Gastroesophageal sphincter (tissue), 4 donors: Measurements from ENCODE around the gene FHAD1. TPM values are rescaled to one million over a fixed set of nuclear protein-coding genes. Genes with fewer than 3 reads are reported as not detected.

ENCODE experiments used
- ATAC-seq: fragments of 150-250 bp; one replicate; pipeline ENCODE4 v1.9.1; 2016; ENCODE audit warnings: mild to moderate bottlenecking, moderate library complexity
- H3K27ac ChIP-seq, 4 donors: fragments of 200-600 bp; sonication (generic) in 3 of 4; 1 replicate in 3 of 4; 2 replicates in 1 of 4; pipeline ENCODE4 v1.5.1; 2016 to 2019
- H3K27me3 ChIP-seq: fragments of 200-600 bp; sonication (generic); one replicate; pipeline ENCODE4 v1.5.1; 2019
- H3K36me3 ChIP-seq, 2 donors: fragments of 200-600 bp; sonication (generic); one replicate each; pipeline ENCODE4 v1.5.1; 2019; ENCODE audit warnings: control low read depth in 1 of 2
- H3K4me1 ChIP-seq, 3 donors: fragments of 200-600 bp; sonication (generic); 1 replicate in 2 of 3; 2 replicates in 1 of 3; pipeline ENCODE4 v1.5.1; 2016 to 2019; ENCODE audit warnings: control low read depth in 2 of 3
- H3K4me3 ChIP-seq, 2 donors: fragments of 200-600 bp; sonication (generic); one replicate each; pipeline ENCODE4 v1.5.1; 2019; ENCODE audit warnings: mild to moderate bottlenecking in 1 of 2, moderate library complexity in 1 of 2
- H3K9me3 ChIP-seq, 3 donors: fragments of 200-600 bp; sonication (generic); one replicate each; pipeline ENCODE4 v1.5.1; 2017 to 2019; ENCODE audit warnings: control low read depth in 2 of 3
- EP300 ChIP-seq: sonication (generic); formaldehyde crosslinking; IDR thresholded peaks from one replicate; pipeline ENCODE4 v1.6.1; 2017; ENCODE audit warnings: antibody characterized with exemption, mild to moderate bottlenecking
- POLR2A ChIP-seq, 2 donors: fragments of 450-650 bp; IDR thresholded peaks; one replicate each; pipeline ENCODE4 v1.6.1; 2017; ENCODE audit warnings: antibody characterized with exemption in 2 of 2, mild to moderate bottlenecking in 2 of 2, moderate library complexity in 1 of 2
- POLR2AphosphoS5 ChIP-seq: sonication (generic); formaldehyde crosslinking; IDR thresholded peaks from one replicate; pipeline ENCODE4 v1.6.1; 2017; ENCODE audit warnings: antibody characterized with exemption
- WGBS, 2 donors: methylation state at CpG; one replicate each; pipeline ENCODE4 v1.1.5; 2018; ENCODE audit warnings: low coverage in 1 of 2; 5-methylcytosine and 5-hydroxymethylcytosine counted together
- total RNA-seq, 4 donors: library from RNA; depleted of rRNA; stranded (reverse); fragments of >200 nt; gene quantifications; one replicate each; pipeline ENCODE4 v1.1.0, GENCODE V29; 2016
- TF ChIP-seq, protein P1 (sequence below), 4 experiments: fragments of 200-600 bp in 2 of 4; fragments of 450-650 bp in 2 of 4; sonication (generic) in 1 of 4; IDR thresholded peaks; one replicate each; pipeline ENCODE4 v1.5.1; 2017 to 2019; ENCODE audit warnings: antibody characterized with exemption in 4 of 4, mild to moderate bottlenecking in 2 of 4, moderate library complexity in 2 of 4

Gene FHAD1
- total RNA-seq, 4 donors from 2014 or later = 1.1 TPM; not detected in 3

DNA sequence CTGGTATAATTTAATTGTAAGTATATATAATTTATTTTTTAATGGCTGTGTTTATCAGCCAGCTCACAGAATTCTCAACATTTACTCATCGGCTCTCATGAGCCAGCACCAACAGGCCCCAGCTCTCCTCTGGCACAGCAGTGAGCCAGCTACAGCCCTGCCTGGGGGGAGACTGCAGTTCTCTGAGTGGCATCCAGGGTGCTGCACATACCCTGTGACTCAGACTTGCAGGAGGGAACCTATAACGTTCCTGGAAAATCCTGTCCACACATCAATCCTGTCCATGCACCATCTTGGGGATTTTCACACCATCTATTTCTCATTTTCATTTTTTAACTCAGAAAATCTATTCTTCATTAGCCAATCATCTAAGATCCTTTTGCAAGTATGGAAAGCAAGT is 36.5 kb downstream of the FHAD1 start:
- TF ChIP-seq EP300 (no peak), POLR2A (IDR thresholded peaks at IDR 0.05) (no peak), POLR2AphosphoS5 (peak; percentile 41)
- TF ChIP-seq, protein P1, sequence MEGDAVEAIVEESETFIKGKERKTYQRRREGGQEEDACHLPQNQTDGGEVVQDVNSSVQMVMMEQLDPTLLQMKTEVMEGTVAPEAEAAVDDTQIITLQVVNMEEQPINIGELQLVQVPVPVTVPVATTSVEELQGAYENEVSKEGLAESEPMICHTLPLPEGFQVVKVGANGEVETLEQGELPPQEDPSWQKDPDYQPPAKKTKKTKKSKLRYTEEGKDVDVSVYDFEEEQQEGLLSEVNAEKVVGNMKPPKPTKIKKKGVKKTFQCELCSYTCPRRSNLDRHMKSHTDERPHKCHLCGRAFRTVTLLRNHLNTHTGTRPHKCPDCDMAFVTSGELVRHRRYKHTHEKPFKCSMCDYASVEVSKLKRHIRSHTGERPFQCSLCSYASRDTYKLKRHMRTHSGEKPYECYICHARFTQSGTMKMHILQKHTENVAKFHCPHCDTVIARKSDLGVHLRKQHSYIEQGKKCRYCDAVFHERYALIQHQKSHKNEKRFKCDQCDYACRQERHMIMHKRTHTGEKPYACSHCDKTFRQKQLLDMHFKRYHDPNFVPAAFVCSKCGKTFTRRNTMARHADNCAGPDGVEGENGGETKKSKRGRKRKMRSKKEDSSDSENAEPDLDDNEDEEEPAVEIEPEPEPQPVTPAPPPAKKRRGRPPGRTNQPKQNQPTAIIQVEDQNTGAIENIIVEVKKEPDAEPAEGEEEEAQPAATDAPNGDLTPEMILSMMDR (IDR thresholded peaks at IDR 0.05) = peak in 3 of 4 experiments; percentile 27 to 40 (median 31)
- Histone ChIP-seq H3K36me3 (no peaks in the 10 kb centered on the region), H3K27me3 (no peaks in the 10 kb centered on the region), H3K27ac (peak overlapping the region; percentile 18 to 75 (median 65)), H3K9me3 (no peaks in the 10 kb centered on the region), H3K4me1 (peaks cover 0 to 38% (median 0%) of the 10 kb centered on the region in 3 donors), H3K4me3 (no peak overlapping the region)
- peak; percentile 58 for ATAC-seq
- 42 to 65% methylated on average over 2 of the region's 2 CpGs for WGBS, 2 donors

DNA sequence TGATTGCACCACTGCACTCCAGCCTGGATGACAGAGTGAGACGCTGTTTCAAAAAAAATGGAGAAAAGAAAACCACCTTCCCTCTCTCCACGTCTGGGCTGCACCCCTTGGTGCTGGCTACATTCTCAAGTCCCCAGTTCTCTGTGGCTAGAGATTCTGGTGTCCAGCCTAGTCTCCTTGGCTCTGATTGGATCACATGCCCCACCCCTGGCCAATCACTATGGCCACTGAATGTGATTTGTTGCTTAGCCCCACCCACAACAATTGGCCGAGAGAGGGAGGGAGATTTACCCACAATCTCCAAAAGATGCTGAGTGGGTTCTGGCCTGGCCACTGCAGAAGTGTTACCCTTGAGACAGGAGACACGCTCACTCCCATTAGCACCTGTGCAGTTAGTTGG is 39.4 kb downstream of the FHAD1 start:
- Histone ChIP-seq H3K36me3 (no peaks in the 10 kb centered on the region), H3K27ac (no peak overlapping the region), H3K27me3 (no peaks in the 10 kb centered on the region), H3K4me1 (peaks cover 0 to 38% (median 0%) of the 10 kb centered on the region in 3 donors), H3K4me3 (no peak overlapping the region), H3K9me3 (no peaks in the 10 kb centered on the region)
- TF ChIP-seq, protein P1 (IDR thresholded peaks at IDR 0.05) = no peak
- TF ChIP-seq EP300 = no peak
- TF ChIP-seq POLR2AphosphoS5 = no peak
- WGBS, 2 donors = 82 to 90% methylated on average over 3 to 4 of the region's 4 CpGs
- ATAC-seq = no peak

DNA sequence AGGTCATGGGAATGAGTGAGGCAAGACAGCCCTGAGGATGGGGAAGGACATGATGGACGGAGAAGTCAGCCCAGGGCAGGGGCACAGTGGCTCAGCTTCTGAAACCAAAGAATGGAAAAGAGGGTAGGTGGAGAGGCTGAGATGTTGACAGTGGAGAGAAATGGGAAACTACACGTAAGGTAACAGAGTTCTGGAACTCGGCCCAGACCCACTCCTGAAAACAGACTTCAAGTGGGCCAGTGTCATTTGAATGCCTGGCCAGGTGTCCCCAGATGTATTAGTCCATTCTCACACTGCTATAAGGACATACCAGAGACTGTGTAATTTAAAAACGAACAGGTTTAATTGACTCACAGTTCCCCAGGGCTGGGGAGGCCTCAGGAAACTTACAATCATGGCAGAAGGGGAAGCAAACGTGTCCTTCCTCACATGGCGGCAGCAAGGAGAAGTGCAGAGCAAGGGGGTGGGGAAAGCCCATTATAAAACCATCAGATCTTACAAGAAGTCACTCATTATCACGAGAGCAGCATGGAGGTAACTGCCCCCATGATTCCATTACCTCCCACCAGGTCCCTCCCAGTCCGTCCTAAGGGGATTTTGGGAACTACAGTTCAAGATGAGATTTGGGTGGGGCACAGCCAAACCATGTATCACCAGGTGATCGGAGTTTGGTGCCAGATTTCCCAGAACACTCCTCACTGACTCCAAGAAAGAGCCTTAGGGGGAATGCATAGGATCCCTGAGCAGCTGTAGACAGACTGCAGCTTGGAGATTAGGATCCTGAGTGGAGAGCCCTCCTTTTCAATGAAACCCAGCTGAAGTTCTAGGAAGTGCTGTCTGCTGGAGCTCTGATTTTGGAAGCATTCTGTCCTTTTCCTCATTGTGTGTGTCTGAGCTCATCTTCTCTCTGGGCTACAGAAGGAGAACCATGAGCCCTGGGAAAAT is 40.3 kb downstream of the FHAD1 start:
- 84 to 85% methylated on average over 3 to 8 of the region's 9 CpGs for WGBS, 2 donors
- ATAC-seq = no peak

GRCh38 chr1:15288173-15288926 is 41.3 kb downstream of the FHAD1 start:
- Histone ChIP-seq H3K4me1 (peaks cover 0 to 21% (median 0%) of the 10 kb centered on the region in 3 donors), H3K4me3 (no peak overlapping the region), H3K27me3 (no peaks in the 10 kb centered on the region), H3K27ac (no peak overlapping the region), H3K9me3 (no peaks in the 10 kb centered on the region), H3K36me3 (no peaks in the 10 kb centered on the region)
- 71 to 80% methylated on average over 1 to 9 of the region's 10 CpGs for whole genome bisulfite sequencing, 2 donors
- ATAC-seq = no peak
- TF ChIP-seq EP300 (no peak), POLR2A (IDR thresholded peaks at IDR 0.05) (no peak), POLR2AphosphoS5 (no peak)
- TF ChIP-seq, protein P1 (IDR thresholded peaks at IDR 0.05) = no peak

More for the DNA sequence above, 40.3 kb downstream of the FHAD1 start:
- H3K4me1 ChIP-seq = peaks cover 0 to 31% (median 0%) of the 10 kb centered on the region in 3 donors
- TF ChIP-seq POLR2AphosphoS5 (no peak), EP300 (no peak), POLR2A (IDR thresholded peaks at IDR 0.05) (no peak)
- TF ChIP-seq, protein P1 (IDR thresholded peaks at IDR 0.05) = no peak
- H3K36me3 ChIP-seq = no peaks in the 10 kb centered on the region
- H3K4me3 ChIP-seq = no peak overlapping the region
- no peaks in the 10 kb centered on the region for H3K9me3 ChIP-seq
- no peak overlapping the region for H3K27ac ChIP-seq
- no peaks in the 10 kb centered on the region for H3K27me3 ChIP-seq
